ENCODE measurements around the gene NXN.
"Not testable (repeated sequence)": the region's sequence is repeated elsewhere in the genome, so short reads cannot be mapped to it uniquely, and the experiment has no call there.

Gene NXN

DNA sequence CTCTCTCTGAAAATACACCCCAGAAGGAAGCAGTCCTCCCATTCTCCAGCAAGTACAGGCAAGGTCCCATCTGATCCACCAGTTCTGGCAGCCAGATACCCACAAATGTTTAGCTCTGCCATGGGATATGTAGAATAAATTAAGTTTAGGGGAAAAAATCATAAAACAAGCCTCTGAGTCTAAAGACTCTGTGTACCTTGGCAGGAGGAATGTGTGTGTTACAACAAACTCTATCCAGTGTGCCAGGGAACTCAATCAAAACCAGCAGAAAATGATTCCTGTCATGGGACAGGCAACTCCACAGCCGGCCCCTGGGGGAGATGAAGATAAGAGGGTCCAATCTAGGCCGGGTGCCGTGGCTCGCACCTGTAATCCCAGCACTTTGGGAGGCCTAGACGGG is 124.0 kb downstream of the NXN start:
- ATAC-seq, result no peak

DNA sequence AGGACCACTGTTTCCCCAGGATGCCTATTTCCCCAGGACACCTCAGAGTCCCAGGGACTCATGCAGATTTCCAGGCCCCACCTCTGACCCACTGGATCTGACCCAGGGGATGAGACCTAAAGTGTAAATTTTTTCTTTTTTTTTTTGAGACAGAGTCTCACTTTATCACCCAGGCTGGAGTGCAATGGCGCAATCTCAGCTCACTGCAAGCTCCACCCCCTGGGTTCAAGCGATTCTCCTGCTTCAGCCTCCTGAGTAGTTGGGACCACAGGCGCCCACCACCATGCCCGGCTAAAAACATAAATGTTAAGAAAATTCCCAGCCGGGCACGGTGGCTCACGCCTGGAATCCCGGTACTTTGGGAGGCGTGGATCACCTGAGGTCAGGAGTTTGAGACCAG is 126.7 kb downstream of the NXN start:
- ATAC-seq, result not testable (repeated sequence)

DNA sequence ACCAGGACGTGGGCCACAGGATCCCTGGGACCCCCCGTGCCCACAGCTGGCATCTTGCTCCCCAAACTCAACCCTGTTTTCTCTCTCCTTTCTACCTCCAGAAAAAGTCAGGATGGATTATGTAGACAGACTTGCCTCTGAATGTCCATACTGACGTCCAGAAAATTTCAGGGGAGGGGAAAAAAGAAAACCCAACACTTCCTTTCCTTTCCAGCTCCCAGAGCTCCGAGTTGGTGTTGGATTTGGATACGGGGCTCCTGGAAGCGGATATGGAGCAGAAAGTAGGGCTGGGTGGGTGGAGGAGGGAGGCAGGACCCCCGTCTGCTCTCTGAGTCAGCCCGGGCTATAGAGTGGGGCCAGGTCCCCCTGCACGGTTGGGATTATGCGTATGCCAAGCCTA is 127.2 kb downstream of the NXN start:
- ATAC-seq, result no peak

DNA sequence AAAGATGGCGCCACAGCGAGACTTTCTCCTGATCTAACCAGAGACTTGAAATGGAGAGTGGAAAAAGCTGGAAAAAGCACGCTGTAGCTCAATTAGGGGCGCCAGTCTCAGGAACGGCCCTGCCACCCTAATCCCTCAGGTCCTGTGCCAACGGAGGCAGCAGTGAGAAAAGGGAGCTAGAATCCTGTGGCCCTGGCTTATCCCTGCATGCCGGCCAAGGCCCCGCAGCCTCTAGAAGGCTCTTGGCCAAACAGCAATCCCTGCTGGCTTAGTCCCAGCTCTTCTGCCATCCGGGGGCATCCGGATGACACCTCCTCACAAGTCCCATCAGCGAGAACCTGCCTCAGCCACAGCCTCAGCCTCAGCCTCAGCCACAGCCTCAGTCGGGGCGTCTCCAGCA is 127.7 kb downstream of the NXN start:
- ATAC-seq, result no peak

DNA sequence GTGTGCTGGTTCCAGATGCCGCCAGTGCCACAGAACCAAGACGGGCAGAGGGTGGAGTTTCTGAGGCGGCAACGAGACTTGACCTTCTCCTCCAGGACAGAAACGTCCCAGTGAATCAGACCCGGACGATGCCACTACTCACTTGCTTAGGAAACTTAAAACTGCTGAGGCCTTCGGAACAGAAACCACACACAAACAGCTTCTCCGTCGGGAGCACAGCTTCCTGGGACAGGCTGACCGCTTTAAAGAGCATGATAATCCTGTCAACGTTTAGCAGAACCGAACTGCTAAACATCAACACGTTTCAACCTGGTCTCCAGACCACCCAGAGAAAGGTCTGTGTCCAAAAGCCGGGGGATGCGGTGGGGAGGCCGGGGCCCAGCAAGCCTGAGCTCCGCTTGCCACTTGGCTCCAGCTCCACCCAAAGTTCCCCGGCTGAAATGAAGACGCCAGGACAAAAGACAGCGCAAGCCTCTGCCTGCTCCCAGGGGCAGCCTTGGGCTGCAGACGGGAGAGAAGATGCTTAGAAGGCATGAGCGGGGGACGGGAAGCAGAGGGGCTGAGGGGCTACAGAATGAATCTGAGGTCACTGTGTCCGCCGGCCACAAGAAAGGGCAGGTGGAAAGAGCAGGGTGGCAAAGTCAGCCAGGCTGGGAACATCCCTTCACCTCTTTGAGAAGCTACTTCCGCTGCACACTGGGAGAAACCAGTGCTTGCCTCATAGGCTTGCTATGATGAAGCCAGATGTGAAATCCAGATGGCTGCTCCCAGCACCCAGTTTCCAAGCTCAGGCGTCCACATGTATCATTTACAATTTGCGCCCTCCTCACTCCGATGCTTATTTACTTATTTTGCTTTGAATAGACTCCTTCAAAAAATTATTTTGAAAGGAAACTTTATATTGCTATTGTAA is 128.5 kb downstream of the NXN start:
- ATAC-seq, result no peak

DNA sequence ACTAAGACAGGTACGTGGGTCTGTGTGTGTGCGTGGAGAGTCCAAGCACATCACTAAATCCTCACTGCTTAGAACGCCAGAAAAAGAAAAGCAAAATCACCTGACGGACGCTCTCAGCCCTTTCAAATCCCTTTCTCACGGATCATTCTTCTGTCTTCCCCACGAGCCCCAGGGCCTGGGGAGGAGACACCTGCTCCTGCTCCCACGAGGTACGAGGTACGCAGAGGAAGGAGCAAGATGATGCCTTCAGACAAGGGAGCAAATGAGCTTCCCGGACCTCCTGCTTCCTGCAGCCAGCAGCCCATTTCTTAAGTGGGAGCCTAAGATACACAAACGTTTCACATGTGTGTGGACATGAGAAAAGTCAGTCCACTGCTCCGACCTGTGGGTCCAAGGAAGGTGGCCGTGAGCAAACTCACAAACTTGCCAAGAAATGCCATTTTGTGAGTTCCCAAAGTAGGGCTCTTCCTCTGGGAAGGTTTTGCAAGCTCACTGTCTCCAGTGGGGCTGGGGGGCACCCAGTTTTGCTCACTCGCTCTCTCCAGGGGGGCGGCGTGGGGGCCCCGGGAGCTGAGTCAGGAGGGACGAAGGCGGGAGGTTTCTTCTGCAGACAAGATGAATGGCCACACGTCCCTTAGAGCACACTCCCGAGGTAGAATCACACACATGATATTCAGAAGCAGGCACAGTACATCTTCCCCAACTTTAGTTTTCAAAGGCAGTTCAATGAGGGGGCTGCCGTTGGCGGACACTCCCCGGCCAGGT is 129.3 kb downstream of the NXN start:
- ATAC-seq, result no peak

DNA sequence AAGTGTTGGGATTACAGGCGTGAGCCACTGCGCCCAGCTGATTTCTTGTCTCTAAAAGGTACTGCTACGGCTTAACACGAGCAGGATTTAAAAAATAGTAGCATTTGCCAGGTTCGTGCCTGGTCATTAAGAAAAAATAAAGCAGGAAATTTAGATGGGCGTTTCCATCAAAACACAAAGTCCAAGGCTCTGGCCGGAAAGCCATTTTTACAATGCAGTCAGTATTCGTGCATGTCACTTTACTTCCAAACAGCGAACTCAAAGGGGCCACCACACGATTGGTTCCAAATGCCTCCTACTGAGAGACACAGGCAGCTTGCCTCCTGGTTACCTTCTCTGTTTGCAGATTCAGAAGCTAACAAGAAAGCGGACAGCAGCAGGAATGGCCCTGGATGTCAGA is 131.2 kb downstream of the NXN start:
- no peak for ATAC-seq

DNA sequence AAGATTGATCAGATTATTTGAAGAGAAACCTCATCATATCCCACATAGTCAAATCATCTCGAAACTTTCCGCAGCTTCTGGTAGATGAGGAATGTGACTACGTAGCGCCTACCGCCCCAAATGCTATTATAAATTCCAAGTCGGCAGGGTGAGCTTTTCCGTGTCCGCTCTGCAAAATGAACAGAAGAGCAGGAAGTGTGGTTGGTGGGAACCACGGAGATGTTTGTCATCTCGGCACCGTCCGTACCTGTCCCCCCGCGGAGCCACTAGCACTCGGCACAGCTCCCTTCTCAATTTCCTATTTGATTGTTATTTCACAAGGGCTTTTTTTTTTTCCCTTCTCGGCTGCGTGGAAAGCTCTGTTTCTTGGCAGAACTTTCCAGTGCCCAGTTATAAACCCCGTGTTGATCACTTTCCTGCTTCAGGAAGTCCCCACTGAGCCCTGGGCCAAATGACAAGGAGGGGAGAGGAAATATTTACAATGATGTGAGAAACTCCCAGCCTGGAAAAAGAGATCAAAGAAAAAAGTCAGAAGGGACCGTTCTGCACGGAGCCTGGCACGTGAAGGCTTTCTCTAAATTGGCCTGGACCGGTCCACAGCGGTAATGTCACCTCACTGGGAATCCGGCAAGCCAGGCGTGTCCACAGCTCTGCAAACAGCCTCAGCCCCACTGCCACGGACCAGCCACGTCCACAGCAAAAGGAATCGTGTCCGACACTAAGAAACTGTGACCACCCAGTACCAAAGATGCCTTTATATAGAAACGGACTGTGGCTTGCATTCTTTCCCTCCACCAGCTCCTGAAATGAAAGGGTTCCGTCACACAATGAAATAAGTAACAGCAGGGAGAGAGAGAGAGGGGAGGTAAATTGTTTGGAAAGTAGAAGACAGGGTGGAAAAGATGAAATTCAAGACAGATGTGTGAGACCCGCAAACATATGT is 132.4 kb downstream of the NXN start:
- no peak for ATAC-seq

DNA sequence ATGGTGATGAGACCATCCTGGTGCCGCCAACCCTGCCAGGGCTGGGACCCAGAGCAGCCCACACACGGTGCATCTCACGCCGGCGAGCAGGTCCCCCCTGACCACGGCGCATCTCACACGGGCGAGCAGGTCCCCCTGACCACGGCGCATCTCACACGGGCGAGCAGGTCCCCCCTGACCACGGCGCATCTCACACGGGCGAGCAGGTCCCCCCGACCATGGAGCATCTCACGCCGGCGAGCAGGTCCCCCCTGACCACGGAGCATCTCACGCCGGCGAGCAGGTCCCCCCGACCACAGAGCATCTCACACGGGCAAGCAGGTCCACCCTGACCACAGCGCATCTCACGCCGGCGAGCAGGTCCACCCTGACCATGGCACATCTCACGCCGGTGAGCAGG is 138.3 kb downstream of the NXN start:
- no peak for ATAC-seq

DNA sequence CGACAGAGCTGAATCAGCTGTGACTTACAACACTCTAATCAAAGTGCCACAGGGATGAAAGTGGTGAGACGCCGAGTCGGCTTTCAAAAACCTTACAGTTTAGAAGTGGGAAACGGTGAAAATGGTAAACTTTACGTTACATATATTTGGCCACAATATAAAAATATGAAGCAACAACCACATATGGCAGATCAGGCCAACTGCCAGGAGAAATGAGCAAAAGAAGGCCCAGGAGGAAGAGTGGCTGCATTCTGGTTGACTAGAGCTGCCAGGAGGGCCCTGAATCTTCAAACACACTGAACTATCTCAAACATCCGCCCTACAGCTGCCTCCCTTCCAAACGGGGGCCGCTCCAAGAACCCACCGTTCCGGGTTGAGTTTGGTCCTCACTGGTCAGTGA is 141.1 kb downstream of the NXN start:
- ATAC-seq, result no peak

DNA sequence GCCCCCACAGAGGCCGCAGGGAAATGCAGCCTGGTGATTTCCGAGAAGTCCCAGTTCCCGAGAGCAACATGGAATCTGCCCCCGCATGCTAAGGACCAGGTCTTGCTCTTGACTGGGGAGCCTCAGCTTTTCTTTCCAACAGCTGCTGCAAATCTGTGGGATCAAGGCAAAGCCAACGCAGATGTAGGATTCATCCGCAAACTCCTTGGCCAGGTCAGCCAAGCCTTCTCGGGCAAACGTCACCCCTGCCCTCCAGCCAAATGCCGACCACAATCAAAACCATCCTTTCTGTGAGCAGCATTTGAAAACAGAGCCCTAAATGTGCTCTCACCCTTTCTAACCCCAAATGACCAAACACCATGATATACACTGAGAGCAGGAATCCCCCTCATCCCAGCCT is 143.4 kb downstream of the NXN start:
- ATAC-seq, result no peak

DNA sequence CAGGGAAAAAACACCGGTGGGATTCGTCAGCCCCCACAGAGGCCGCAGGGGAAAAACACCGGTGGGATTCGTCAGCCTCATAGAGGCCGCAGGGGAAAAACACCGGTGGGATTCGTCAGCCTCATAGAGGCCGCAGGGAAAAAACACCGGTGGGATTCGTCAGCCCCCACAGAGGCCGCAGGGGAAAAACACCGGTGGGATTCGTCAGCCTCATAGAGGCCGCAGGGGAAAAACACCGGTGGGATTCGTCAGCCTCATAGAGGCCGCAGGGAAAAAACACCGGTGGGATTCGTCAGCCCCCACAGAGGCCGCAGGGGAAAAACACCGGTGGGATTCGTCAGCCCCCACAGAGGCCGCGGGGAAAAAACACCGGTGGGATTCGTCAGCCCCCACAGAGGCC is 143.9 kb downstream of the NXN start:
- not testable (repeated sequence) for ATAC-seq

DNA sequence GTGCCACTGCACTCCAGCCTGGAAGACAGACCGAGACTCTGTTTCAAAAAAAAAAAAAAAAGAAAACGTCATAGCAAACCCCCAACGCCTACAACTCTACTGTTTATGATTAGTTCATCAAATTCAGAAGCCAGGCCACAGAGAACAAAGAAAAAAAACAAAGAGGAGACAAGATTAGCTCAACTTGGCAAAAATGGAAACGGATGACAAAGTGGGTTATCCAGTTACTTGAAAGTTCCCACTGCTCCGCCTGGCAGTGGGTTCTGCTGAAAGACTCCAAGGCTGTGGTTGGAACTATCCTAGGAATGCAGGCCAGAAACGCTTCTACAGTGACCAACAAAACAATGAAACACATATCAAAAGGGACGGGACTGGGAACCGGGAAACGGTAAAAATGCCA is 144.3 kb downstream of the NXN start:
- ATAC-seq, result no peak

DNA sequence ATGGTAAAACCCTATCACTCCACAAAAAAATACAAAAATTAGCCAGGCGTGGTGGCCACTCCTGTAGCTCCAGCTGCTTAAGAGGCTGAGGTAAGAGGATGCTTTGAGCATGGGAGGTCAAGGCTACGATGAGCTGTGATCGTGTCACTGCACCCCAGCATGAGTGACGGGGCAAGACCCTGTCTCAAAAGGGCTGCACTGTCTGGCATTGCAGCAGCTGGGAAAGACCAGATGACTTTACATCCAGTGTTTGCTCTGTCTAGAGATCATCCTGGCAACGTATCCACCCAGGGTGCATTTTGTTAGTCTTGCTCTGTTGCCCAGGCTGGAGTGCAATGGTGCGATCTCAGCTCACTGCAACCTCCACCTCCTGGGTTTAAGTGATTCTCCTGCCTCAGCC is 145.4 kb downstream of the NXN start:
- ATAC-seq, result no peak

DNA sequence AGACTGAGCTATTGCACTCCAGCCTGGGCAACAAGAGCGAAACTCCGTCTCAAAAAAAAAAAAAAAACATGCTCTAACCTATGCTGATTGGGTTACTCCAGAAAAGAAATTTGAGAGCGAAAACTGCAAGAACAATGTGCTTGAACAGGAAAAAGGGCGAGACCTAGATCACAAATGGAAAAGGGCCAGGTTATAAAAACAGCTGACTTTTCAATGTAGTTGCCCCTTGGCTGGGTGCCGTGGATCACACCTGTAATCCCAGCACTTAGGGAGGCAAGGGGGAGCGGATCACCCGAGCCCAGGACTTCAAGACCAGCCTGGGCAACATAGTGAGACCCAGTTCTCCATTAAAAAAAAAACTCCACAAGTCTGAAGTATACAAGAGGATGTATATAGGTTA is 148.6 kb downstream of the NXN start:
- ATAC-seq, result no peak

DNA sequence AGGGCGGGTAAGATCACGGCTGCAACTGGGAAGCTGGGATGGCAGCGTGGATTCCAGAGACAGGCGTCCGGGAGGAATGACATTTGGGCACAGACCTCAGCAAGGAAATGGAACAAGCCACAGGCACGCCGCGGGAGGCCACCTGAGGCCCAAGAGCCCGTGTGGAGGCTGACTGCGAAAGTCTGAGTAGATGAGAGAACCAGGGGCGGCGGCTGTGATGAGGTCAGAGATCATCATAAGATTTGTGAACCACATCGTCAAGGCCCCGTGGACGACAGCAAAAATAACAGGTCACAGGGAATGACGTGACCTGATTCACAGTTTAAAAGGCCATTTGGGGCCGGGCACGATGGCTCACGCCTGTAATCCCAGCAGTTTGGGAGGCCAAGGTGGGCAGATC is 149.2 kb downstream of the NXN start:
- no peak for ATAC-seq

DNA sequence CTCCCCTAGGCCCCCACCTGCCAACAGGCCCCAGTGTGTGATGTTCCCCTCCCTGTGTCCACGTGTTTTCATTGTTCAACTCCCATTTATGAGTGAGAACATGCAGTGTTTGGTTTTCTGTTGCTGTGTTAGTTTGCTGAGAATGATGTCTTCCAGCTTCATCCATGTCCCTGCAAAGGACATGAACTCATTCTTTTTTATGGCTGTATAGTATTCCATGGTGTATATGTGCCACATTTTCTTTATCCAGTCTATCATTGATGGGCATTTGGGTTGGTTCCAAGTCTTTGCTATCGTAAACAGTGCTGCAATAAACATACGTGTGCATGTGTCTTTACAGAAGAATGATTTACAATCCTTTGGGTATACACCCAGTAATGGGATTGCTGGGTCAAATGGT is 150.0 kb downstream of the NXN start:
- ATAC-seq, result not testable (repeated sequence)

DNA sequence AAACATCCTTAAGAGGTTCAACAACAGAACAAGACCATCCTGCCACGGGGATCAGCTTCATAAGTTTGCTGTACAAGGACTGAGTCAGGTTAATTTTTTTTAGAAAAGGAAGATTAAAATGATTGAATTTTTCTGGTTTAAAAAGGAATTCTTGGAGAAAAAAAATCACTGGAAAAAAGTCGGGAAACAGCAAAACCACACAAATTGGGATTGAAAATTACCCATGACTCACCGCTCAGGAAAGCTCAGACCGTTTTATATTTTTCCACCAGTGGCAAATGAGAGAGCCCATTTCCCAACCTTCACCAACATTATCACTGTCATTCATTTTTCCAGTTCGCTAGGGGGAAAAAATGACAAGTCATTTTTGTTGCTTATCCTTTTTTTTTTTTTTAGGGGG is 150.8 kb downstream of the NXN start:
- no peak for ATAC-seq

DNA sequence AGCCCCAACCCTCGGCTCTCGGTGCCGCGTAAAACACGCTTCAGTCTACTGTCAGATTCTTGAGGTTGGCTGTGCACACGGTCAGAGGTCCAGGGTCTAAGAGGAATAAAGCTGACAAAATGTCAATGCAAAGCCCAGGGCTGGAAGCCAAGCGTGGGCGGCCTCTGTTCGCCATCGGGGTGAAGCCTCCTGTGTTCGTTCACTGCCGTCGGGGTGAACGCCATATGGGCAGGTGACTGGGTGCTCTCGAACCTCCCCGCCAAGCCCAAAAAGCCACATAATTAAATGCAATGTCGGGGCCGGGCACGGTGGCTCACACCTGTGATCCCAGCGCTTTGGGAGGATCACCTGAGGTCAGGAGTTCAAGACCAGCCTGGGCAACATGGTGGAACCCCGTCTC is 152.8 kb downstream of the NXN start:
- no peak for ATAC-seq

DNA sequence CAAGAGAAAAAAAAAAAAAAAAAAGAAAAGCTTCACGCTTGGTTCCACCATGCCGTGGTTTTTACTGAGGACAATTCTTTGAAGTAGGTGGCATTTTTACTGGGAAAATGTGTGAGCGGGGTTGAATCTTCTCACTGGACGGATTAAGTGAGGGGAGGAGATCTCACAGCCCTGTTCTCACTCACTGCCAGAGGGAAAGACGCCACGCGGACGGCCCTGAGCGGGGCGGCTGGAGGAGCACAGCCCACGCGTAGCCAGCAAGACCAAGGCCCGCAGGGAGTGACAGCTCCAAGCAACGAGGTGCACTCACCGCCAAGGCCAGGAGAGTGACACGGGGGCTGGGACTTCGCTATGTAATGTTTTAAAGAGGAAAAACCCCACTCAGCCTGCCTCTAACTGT is 154.4 kb downstream of the NXN start:
- ATAC-seq, result no peak

DNA sequence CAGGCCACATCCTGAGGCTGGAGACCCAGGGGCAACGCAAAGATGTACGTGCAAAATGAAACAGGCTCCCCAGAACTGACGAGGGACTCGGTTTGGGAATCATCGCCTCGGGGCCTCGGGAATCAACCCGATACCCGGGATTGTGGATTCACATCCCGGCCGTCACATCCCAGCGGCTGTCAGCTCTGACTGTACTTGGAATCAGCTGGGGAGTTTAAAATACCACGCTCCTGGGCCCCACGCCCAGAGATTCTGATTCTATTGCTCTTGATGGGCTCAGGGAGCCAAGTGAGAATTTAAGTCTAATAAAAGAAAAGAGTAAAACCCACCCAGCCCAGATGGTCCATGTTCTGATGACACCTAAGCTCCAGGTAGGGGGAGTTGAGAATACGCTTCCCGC is 155.2 kb downstream of the NXN start:
- no peak for ATAC-seq

DNA sequence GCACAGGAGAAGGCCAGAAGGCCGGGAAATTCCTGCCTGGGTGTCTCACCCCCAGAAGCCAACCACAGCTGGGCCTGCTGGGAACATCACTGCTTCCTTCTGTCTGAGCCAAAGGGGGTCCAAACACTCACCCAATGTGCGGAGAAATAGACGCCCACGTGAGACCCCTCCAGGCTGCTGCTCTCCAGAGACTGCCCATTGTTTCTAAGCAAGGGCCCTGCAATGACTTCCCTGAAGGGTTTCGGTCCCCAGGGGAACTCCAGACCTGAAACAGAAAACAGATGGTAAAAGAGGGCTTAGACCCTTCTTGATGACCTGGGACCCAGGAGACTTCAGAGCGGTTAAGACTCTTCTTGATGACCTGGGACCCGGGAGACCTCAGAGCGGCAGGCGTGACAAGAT is 156.1 kb downstream of the NXN start:
- ATAC-seq, result no peak

DNA sequence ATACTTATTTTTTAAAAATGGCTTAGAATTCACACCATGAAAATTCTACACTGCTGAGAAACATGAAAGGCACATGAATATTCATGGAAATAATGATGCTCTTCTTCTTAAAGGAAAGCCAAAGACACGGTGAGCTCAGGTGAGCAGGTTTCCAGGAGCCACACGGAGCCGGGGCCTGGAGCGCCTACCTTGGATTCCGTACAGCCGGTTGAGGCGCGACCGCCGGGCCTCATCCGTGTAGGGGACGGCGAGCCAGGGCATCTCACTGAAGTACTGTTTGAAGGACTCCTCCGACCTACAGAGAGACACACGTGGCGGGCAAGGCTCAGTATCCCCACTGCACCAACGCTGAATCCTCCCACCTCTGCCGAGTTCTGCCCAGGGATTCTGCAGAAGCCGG is 160.3 kb downstream of the NXN start:
- no peak for ATAC-seq
